K562 (cell line): Measurements from ENCODE around the gene SCNN1A. TPM values are rescaled to one million over a fixed set of nuclear protein-coding genes. Genes with fewer than 3 reads are reported as not detected.

ENCODE experiments used
- ATAC-seq: fragments of 200-7000 bp; cut with Tn5 transposase; 3 replicates; pipeline ENCODE4 v1.9.1; 2020; ENCODE audit warnings: moderate library complexity
- BruUV-seq: library from RNA; stranded (reverse); fragments of 400-500 nt; replicated peaks from 2 replicates; lab custom pipeline; 2021; lab: Mats Ljungman, UMichigan
- CTCF ChIA-PET: fragments of 300-600 bp; formaldehyde crosslinking; extraction: SDS; loops from one replicate; lab custom pipeline; 2021; ENCODE audit warnings: low intra/inter-chr PET ratio; lab: Yijun Ruan, JAX
- POLR2A ChIA-PET: fragments of 300-600, 350-650 bp; sonication (Branson Sonifier 250); formaldehyde crosslinking; extraction: SDS; loops from one replicate; lab custom pipeline; 2021; ENCODE audit warnings: antibody characterized with exemption, inconsistent platforms; lab: Yijun Ruan, JAX
- DNase-seq, 4 experiments: peaks; one replicate each; pipeline versions ENCODE4 v3.0.0 to v3.0.0-alpha.2; 2011 to 2018; ENCODE audit warnings: low spot score in 3 of 4, mixed read lengths in 3 of 4; ENCODE audit errors: extremely low read depth in 1 of 4
- FAIRE-seq: peaks from 2 replicates; lab custom pipeline; 2011; peaks lifted over from hg19 to GRCh38; lab: Jason Lieb, UNC
- H2AFZ ChIP-seq: 2 replicates; pipeline ENCODE4 v1.6.0; 2011; ENCODE audit warnings: low read depth, low read length, control low read depth, inconsistent platforms
- H3K27ac ChIP-seq: fragments of 200-600 bp; 3 replicates; pipeline ENCODE4 v1.8.0; 2011; ENCODE audit warnings: low read depth, mild to moderate bottlenecking, control low read depth, inconsistent platforms, low read length, moderate library complexity, mixed read lengths; ENCODE audit errors: extremely low read depth
- H3K27me3 ChIP-seq, 2 experiments: fragments of 300-600 bp in 1 of 2; 2 replicates in 1 of 2; 3 replicates in 1 of 2; pipeline versions ENCODE4 v1.6.0 to v1.8.0; 2011; ENCODE audit warnings: inconsistent platforms in 2 of 2, low read length in 2 of 2, mild to moderate bottlenecking in 1 of 2, mixed read lengths in 1 of 2, moderate library complexity in 1 of 2; ENCODE audit not compliant: control insufficient read depth in 2 of 2, insufficient read depth in 2 of 2
- H3K36me3 ChIP-seq: fragments of 300-600 bp; 3 replicates; pipeline ENCODE4 v1.8.0; 2011; ENCODE audit warnings: mild to moderate bottlenecking, low read length, inconsistent platforms; ENCODE audit not compliant: control insufficient read depth, insufficient read depth
- H3K4me1 ChIP-seq, 2 experiments: fragments of 200-600 bp in 1 of 2; replicated peaks in 1 of 2; 2 replicates in 1 of 2; 3 replicates in 1 of 2; pipeline versions ENCODE4 v1.5.1 to v1.8.0; 2011; ENCODE audit warnings: inconsistent platforms in 2 of 2, low read length in 2 of 2, mild to moderate bottlenecking in 1 of 2, mixed read lengths in 1 of 2, moderate library complexity in 1 of 2; ENCODE audit not compliant: control insufficient read depth in 2 of 2, insufficient read depth in 2 of 2
- H3K4me2 ChIP-seq: 2 replicates; pipeline ENCODE4 v1.6.1; 2011; ENCODE audit warnings: low read length, control low read depth, inconsistent platforms, mixed read lengths; ENCODE audit not compliant: insufficient read depth
- H3K4me3 ChIP-seq: fragments of 200-600 bp; sonication (generic), shearing (Covaris generic); 2 replicates; pipeline ENCODE4 v1.5.1; 2016; ENCODE audit warnings: control low read depth, inconsistent platforms
- H3K79me2 ChIP-seq: fragments of 200-600 bp; 3 replicates; pipeline ENCODE4 v1.8.0; 2011; ENCODE audit warnings: low read length, inconsistent platforms; ENCODE audit not compliant: control insufficient read depth, insufficient read depth
- H3K9ac ChIP-seq, 2 experiments: 2 replicates each; pipeline versions ENCODE4 v1.6.0 to v1.6.1; 2011; ENCODE audit warnings: low read depth in 2 of 2, low read length in 2 of 2, control low read depth in 1 of 2, inconsistent platforms in 1 of 2, mild to moderate bottlenecking in 1 of 2, mixed read lengths in 1 of 2; ENCODE audit not compliant: insufficient read depth in 1 of 2
- H3K9me1 ChIP-seq: one replicate; pipeline ENCODE4 v1.6.0; 2011; ENCODE audit warnings: inconsistent platforms, mild to moderate bottlenecking, low read length, moderate library complexity; ENCODE audit not compliant: control insufficient read depth, insufficient read depth
- H3K9me3 ChIP-seq: replicated peaks from 2 replicates; pipeline ENCODE4 v1.5.1; 2011; ENCODE audit warnings: low read depth, low read length, inconsistent platforms; ENCODE audit not compliant: control insufficient read depth, insufficient read depth
- H4K20me1 ChIP-seq: replicated peaks from 2 replicates; pipeline ENCODE4 v1.6.1; 2011; ENCODE audit warnings: low read length, inconsistent platforms, mixed read lengths; ENCODE audit not compliant: control insufficient read depth, insufficient read depth
- BCL6 ChIP-seq: fragments of 250-450 bp; sonication (Bioruptor Pico); IDR thresholded peaks from 2 replicates; pipeline ENCODE4 v1.4.0; 2020
- E2F8 ChIP-seq: fragments of 450-650 bp; IDR thresholded peaks from 2 replicates; pipeline ENCODE4 v1.7.1; 2018; ENCODE audit warnings: mild to moderate bottlenecking, low read depth; ENCODE audit not compliant: partially characterized antibody
- ETV6 ChIP-seq, 3 experiments: fragments of 150-350 bp in 1 of 3; sonication (generic) in 1 of 3; formaldehyde crosslinking in 1 of 3; IDR thresholded peaks; 2 replicates each; pipeline versions ENCODE4 v1.6.1 to v1.8.0; 2014 to 2022; ENCODE audit warnings: borderline replicate concordance in 2 of 3, low read depth in 2 of 3, antibody characterized with exemption in 1 of 3, low read length in 1 of 3, mild to moderate bottlenecking in 1 of 3, missing genetic modification reagents in 1 of 3
- GTF2B ChIP-seq: IDR thresholded peaks from 2 replicates; pipeline ENCODE4 v1.6.1; 2011; ENCODE audit not compliant: insufficient read length; ENCODE audit errors: extremely low read depth
- MBD1 ChIP-seq: fragments of 250-450 bp; sonication (Bioruptor Pico); IDR thresholded peaks from 2 replicates; pipeline ENCODE4 v1.8.0; 2022; ENCODE audit warnings: inconsistent platforms
- NR1H2 ChIP-seq: sonication (generic); formaldehyde crosslinking; IDR thresholded peaks from 2 replicates; pipeline ENCODE4 v1.4.0; 2020; ENCODE audit warnings: mild to moderate bottlenecking, missing genetic modification reagents
- NR2F6 ChIP-seq: fragments of 450-650 bp; formaldehyde crosslinking; IDR thresholded peaks from 2 replicates; pipeline ENCODE4 v1.4.0; 2020; ENCODE audit warnings: mild to moderate bottlenecking
- PHB2 ChIP-seq: fragments of 450-650 bp; IDR thresholded peaks from 2 replicates; pipeline ENCODE4 v1.6.1; 2017; ENCODE audit warnings: low read depth
- TAF9B ChIP-seq: fragments of 450-650 bp; IDR thresholded peaks from 2 replicates; pipeline ENCODE4 v1.6.1; 2018; ENCODE audit warnings: mild to moderate bottlenecking; ENCODE audit not compliant: partially characterized antibody
- TCF7L2 ChIP-seq: fragments of 150-350 bp; IDR thresholded peaks from 2 replicates; pipeline ENCODE4 v1.6.1; 2016; ENCODE audit warnings: low read depth, mild to moderate bottlenecking, low read length, moderate library complexity
- TRIM28 ChIP-seq: fragments of 450-650 bp; IDR thresholded peaks from 2 replicates; pipeline ENCODE4 v1.6.1; 2017
- WHSC1 ChIP-seq: IDR thresholded peaks from one replicate; pipeline ENCODE4 v1.6.1; 2012; ENCODE audit warnings: low read length, control low read depth, inconsistent platforms
- ZC3H4 ChIP-seq: sonication (generic); formaldehyde crosslinking; IDR thresholded peaks from 2 replicates; pipeline ENCODE4 v1.9.0; 2021; ENCODE audit warnings: missing genetic modification reagents, borderline replicate concordance
- ZNF184 ChIP-seq: sonication (generic); formaldehyde crosslinking; IDR thresholded peaks from 2 replicates; pipeline ENCODE4 v1.5.0; 2020; ENCODE audit warnings: missing genetic modification reagents
- ZNF445 ChIP-seq: fragments of 250-450 bp; sonication (Bioruptor Pico); IDR thresholded peaks from 2 replicates; pipeline ENCODE4 v1.4.0; 2020; ENCODE audit warnings: low read depth, mild to moderate bottlenecking, moderate library complexity
- ZNF511 ChIP-seq: sonication (generic); formaldehyde crosslinking; IDR thresholded peaks from 2 replicates; pipeline ENCODE4 v1.8.0; 2022; ENCODE audit warnings: mild to moderate bottlenecking, missing genetic modification reagents
- ZNF696 ChIP-seq: fragments of 250-450 bp; sonication (Bioruptor Pico); conservative IDR thresholded peaks from 2 replicates; pipeline ENCODE4 v1.4.0; 2020; ENCODE audit warnings: mild to moderate bottlenecking, moderate library complexity
- ZZZ3 ChIP-seq: fragments of 450-650 bp; IDR thresholded peaks from 2 replicates; pipeline ENCODE4 v1.6.1; 2016; ENCODE audit warnings: antibody characterized with exemption, mild to moderate bottlenecking, moderate library complexity
- WGBS: fragments of 100-300 bp; shearing (Covaris generic); methylation state at CpG from one replicate; pipeline ENCODE4 v1.1.6; 2016; ENCODE audit warnings: low coverage, mixed read lengths; ENCODE audit not compliant: insufficient coverage; ENCODE audit errors: missing lambda C conversion rate; 5-methylcytosine and 5-hydroxymethylcytosine counted together
- in situ Hi-C: fragments of 300-500 bp; cut with MboI; formaldehyde crosslinking; loops from 4 replicates; pipeline ENCODE4 v1.15.0; 2018; ENCODE audit warnings: inconsistent platforms, mixed read lengths
- intact Hi-C: fragments of 100-400 bp; cut with micrococcal nuclease; formaldehyde crosslinking; loops from 2 replicates; pipeline ENCODE4 v1.14.2; 2022
- polyA plus RNA-seq, 8 experiments: library from polyadenylated mRNA; depleted of rRNA in 4 of 8; stranded (reverse) in 5 of 8; unstranded in 3 of 8; fragments of >200 nt; fragmentation: Nextera tagmentation in 2 of 8; fragmentation: Illumina TruSeq in 1 of 8; extraction: Ambion mirVana in 2 of 8; extraction: Trizol in 1 of 8; gene quantifications; 2 replicates each; pipeline versions ENCODE4 v1.2.1 to v1.2.3, GENCODE V29; 2011 to 2014; ENCODE audit warnings: inconsistent platforms in 1 of 8, missing spikeins in 1 of 8
- total RNA-seq, 7 experiments: library from RNA; depleted of rRNA in 6 of 7; stranded (reverse); fragments of >200 nt in 6 of 7; fragmentation: Illumina TruSeq in 2 of 7; extraction: Trizol in 2 of 7; gene quantifications; 2 replicates each; pipeline versions ENCODE4 v1.2.1 to v1.2.3, GENCODE V29; 2011 to 2021; ENCODE audit warnings: low replicate concordance in 1 of 7

Gene SCNN1A
- total and polyA plus RNA-seq, 9 of the 15 experiments (the other 6 are each of a cell fraction or from before 2014, with no cell fraction given), result 0.15 to 0.49 (median 0.32) TPM; not detected in 5

GRCh38 chr12:6307529-6307928 is 67.8 kb downstream of the SCNN1A start:
- H4K20me1 ChIP-seq, result no peaks in the 10 kb centered on the region
- no peak overlapping the region for H3K4me3 ChIP-seq
- no peak overlapping the region for H3K27ac ChIP-seq
- intact Hi-C loops (no loop called here), in situ Hi-C loops (no loop called here)
- no TSS peak for BruUV-seq
- DNase-seq (no peak), FAIRE-seq (no peak), ATAC-seq (no peak)
- ChIA-PET POLR2A (no interaction called here), CTCF (no interaction called here)
- H3K9me1 ChIP-seq, result no peaks in the 10 kb centered on the region
- H3K9ac ChIP-seq, result no peak overlapping the region
- WGBS, result 23% methylated on average over 5 of the region's 5 CpGs
- H3K4me1 ChIP-seq, result peaks cover 0 to 16% of the 10 kb centered on the region in 2 experiments; a peak in 3 of 5 replicates
- H3K36me3 ChIP-seq, result no peaks in the 10 kb centered on the region
- H3K4me2 ChIP-seq, result no peak overlapping the region
- no peaks in the 10 kb centered on the region for H3K27me3 ChIP-seq
- H3K9me3 ChIP-seq, result no peaks in the 10 kb centered on the region
- H2AFZ ChIP-seq, result no peak overlapping the region
- no peaks in the 10 kb centered on the region for H3K79me2 ChIP-seq
- TF ChIP-seq ETV6 (IDR thresholded peaks at IDR 0.05; ENCODE audit: borderline replicate concordance in 1 of 2, low read depth in 2 of 2, low read length in 1 of 2), result no peak
- TF ChIP-seq ETV6 (CRISPR knock-in tag; IDR thresholded peaks at IDR 0.05; ENCODE audit: borderline replicate concordance), result no peak
- no peak for TF ChIP-seq NR1H2
- TF ChIP-seq TRIM28, result no peak
- no peak for TF ChIP-seq NR2F6 (CRISPR knock-in tag)
- TF ChIP-seq MBD1 (CRISPR knock-in tag), result no peak
- no peak for TF ChIP-seq ZNF184 (CRISPR knock-in tag)
- no peak for TF ChIP-seq TAF9B
- no peak for TF ChIP-seq PHB2
- no peak for TF ChIP-seq ZZZ3
- no peak for TF ChIP-seq E2F8
- no peak for TF ChIP-seq WHSC1
- TF ChIP-seq ZNF696 (CRISPR knock-in tag), result no peak
- no peak for TF ChIP-seq TCF7L2
- no peak for TF ChIP-seq GTF2B
- no peak for TF ChIP-seq BCL6 (CRISPR knock-in tag)
- no peak for TF ChIP-seq ZNF445 (CRISPR knock-in tag)
- TF ChIP-seq ZNF511, result no peak
- no peak for TF ChIP-seq ZC3H4 (CRISPR knock-in tag)
